Upper lobe of left lung (tissue), 4 donors: Measurements from ENCODE around the gene USH1C.

Experiments
- POLR2A ChIP-seq, 4 donors: fragments of 450-650 bp; IDR thresholded peaks; one replicate each; pipeline ENCODE4 v1.5.1; 2016 to 2017; ENCODE audit warnings: antibody characterized with exemption in 4 of 4, mild to moderate bottlenecking in 2 of 4
- POLR2AphosphoS5 ChIP-seq, 2 donors: sonication (generic); formaldehyde crosslinking; IDR thresholded peaks; one replicate each; pipeline ENCODE4 v1.5.1; 2017; ENCODE audit warnings: antibody characterized with exemption in 2 of 2
- TF ChIP-seq, protein P1 (sequence below), 6 experiments: fragments of 450-650 bp in 4 of 6; fragments of 200-600 bp in 2 of 6; sonication (generic) in 2 of 6; IDR thresholded peaks; one replicate each; pipeline ENCODE4 v1.5.1; 2016 to 2019; ENCODE audit warnings: antibody characterized with exemption in 6 of 6

- TF ChIP-seq POLR2A (IDR thresholded peaks at IDR 0.05) (no peak), POLR2AphosphoS5 (IDR thresholded peaks at IDR 0.05) (no peak)
- TF ChIP-seq, protein P1, sequence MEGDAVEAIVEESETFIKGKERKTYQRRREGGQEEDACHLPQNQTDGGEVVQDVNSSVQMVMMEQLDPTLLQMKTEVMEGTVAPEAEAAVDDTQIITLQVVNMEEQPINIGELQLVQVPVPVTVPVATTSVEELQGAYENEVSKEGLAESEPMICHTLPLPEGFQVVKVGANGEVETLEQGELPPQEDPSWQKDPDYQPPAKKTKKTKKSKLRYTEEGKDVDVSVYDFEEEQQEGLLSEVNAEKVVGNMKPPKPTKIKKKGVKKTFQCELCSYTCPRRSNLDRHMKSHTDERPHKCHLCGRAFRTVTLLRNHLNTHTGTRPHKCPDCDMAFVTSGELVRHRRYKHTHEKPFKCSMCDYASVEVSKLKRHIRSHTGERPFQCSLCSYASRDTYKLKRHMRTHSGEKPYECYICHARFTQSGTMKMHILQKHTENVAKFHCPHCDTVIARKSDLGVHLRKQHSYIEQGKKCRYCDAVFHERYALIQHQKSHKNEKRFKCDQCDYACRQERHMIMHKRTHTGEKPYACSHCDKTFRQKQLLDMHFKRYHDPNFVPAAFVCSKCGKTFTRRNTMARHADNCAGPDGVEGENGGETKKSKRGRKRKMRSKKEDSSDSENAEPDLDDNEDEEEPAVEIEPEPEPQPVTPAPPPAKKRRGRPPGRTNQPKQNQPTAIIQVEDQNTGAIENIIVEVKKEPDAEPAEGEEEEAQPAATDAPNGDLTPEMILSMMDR (IDR thresholded peaks at IDR 0.05), result no peak
Observed at GRCh38 chr11:17532784-17533183, 11.4 kb downstream of the USH1C start.
